Gastroesophageal sphincter (tissue), 3 donors: ENCODE data around the gene JAG2.

ENCODE experiments used
- EP300 ChIP-seq: sonication (generic); formaldehyde crosslinking; IDR thresholded peaks from one replicate; pipeline ENCODE4 v1.6.1; 2017; ENCODE audit warnings: antibody characterized with exemption, mild to moderate bottlenecking
- POLR2A ChIP-seq, 2 donors: fragments of 450-650 bp; IDR thresholded peaks; one replicate each; pipeline ENCODE4 v1.6.1; 2017; ENCODE audit warnings: antibody characterized with exemption in 2 of 2, mild to moderate bottlenecking in 2 of 2, moderate library complexity in 1 of 2
- TF ChIP-seq, protein P1 (sequence below), 4 experiments: fragments of 200-600 bp in 2 of 4; fragments of 450-650 bp in 2 of 4; sonication (generic) in 1 of 4; IDR thresholded peaks; one replicate each; pipeline ENCODE4 v1.5.1; 2017 to 2019; ENCODE audit warnings: antibody characterized with exemption in 4 of 4, mild to moderate bottlenecking in 2 of 4, moderate library complexity in 2 of 4

DNA sequence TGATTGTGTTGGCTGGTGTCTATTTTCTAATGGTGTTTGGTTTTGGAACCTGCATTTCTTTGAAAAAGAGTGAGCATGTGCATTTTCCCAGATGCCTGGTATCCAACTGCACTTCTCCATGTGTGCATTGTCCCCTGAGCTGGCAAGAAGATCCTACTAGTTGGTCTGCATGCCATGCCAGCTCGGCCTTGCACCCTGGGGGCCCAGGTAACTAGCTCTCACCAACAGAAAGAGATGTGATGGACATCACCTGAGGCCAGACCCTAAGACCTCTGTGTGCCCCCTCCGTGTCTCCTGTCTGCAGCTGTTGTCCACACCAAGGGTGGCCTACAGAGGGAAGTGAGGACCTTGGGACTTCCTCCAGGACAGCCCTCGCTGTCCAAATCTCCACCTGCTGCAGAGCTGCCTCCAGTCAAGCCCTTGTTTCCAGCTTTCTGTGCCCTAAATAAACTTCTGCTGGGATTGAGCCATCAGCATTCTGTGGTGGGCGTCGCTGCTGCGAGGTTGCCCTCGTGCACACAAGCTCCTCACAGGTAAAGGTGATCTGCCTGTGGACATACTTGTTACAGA, 73.3 kb downstream of the JAG2 start:
- TF ChIP-seq POLR2A (IDR thresholded peaks at IDR 0.05) (no peak), EP300 (no peak)
- TF ChIP-seq, protein P1, sequence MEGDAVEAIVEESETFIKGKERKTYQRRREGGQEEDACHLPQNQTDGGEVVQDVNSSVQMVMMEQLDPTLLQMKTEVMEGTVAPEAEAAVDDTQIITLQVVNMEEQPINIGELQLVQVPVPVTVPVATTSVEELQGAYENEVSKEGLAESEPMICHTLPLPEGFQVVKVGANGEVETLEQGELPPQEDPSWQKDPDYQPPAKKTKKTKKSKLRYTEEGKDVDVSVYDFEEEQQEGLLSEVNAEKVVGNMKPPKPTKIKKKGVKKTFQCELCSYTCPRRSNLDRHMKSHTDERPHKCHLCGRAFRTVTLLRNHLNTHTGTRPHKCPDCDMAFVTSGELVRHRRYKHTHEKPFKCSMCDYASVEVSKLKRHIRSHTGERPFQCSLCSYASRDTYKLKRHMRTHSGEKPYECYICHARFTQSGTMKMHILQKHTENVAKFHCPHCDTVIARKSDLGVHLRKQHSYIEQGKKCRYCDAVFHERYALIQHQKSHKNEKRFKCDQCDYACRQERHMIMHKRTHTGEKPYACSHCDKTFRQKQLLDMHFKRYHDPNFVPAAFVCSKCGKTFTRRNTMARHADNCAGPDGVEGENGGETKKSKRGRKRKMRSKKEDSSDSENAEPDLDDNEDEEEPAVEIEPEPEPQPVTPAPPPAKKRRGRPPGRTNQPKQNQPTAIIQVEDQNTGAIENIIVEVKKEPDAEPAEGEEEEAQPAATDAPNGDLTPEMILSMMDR (IDR thresholded peaks at IDR 0.05) = no peak
